GM21447 (cell line): ENCODE measurements around the gene TLE3.

Experiments used
- ATAC-seq: cut with Tn5 transposase; IDR thresholded peaks from one replicate; pipeline ENCODE4 v1.9.1; 2021; ENCODE audit not compliant: unreplicated experiment

TLE3 gene

GRCh38 chr15:70050441-70050840, 47.3 kb downstream of the TLE3 start:
- ATAC-seq = no peak

- ATAC-seq = no peak
Observed at GRCh38 chr15:70049701-70050301, 47.9 kb downstream of the TLE3 start.

GRCh38 chr15:70048578-70049514, 48.9 kb downstream of the TLE3 start:
- no peak for ATAC-seq

- ATAC-seq = no peak
Observed at GRCh38 chr15:70048198-70048565, 49.5 kb downstream of the TLE3 start.

GRCh38 chr15:70047386-70048197, 50.1 kb downstream of the TLE3 start:
- no peak for ATAC-seq

- no peak for ATAC-seq
Observed at GRCh38 chr15:70046679-70047369, 50.9 kb downstream of the TLE3 start.

- no peak for ATAC-seq
Observed at GRCh38 chr15:70045045-70045444, 52.7 kb downstream of the TLE3 start.

GRCh38 chr15:70044168-70044567, 53.5 kb downstream of the TLE3 start:
- no peak for ATAC-seq

- ATAC-seq = no peak
Observed at GRCh38 chr15:70043590-70043989, 54.1 kb downstream of the TLE3 start.

GRCh38 chr15:70042553-70043214, 55.0 kb downstream of the TLE3 start:
- ATAC-seq = no peak

- ATAC-seq = no peak
Observed at GRCh38 chr15:70039917-70040316, 57.8 kb downstream of the TLE3 start.

- no peak for ATAC-seq
Observed at GRCh38 chr15:70038730-70039392, 58.9 kb downstream of the TLE3 start.

- no peak for ATAC-seq
Observed at GRCh38 chr15:70037292-70037640, 60.5 kb downstream of the TLE3 start.

- peak; percentile 85 for ATAC-seq
Observed at GRCh38 chr15:70036585-70037291, 61.0 kb downstream of the TLE3 start.

- ATAC-seq = peak; percentile 51
Observed at GRCh38 chr15:70035719-70036077, 62.0 kb downstream of the TLE3 start.

GRCh38 chr15:70035051-70035718, 62.5 kb downstream of the TLE3 start:
- no peak for ATAC-seq

GRCh38 chr15:70034596-70034995, 63.1 kb downstream of the TLE3 start:
- no peak for ATAC-seq

GRCh38 chr15:70034141-70034540, 63.6 kb downstream of the TLE3 start:
- ATAC-seq = no peak
